ENCODE measurements around the gene OXER1. TPM values are rescaled to one million over a fixed set of nuclear protein-coding genes. Genes with fewer than 3 reads are reported as not detected.

OXER1 gene
- polyA plus RNA-seq, 1 donor (not counting 4 experiments of a cell fraction or from before 2014, with no cell fraction given), result not detected

DNA sequence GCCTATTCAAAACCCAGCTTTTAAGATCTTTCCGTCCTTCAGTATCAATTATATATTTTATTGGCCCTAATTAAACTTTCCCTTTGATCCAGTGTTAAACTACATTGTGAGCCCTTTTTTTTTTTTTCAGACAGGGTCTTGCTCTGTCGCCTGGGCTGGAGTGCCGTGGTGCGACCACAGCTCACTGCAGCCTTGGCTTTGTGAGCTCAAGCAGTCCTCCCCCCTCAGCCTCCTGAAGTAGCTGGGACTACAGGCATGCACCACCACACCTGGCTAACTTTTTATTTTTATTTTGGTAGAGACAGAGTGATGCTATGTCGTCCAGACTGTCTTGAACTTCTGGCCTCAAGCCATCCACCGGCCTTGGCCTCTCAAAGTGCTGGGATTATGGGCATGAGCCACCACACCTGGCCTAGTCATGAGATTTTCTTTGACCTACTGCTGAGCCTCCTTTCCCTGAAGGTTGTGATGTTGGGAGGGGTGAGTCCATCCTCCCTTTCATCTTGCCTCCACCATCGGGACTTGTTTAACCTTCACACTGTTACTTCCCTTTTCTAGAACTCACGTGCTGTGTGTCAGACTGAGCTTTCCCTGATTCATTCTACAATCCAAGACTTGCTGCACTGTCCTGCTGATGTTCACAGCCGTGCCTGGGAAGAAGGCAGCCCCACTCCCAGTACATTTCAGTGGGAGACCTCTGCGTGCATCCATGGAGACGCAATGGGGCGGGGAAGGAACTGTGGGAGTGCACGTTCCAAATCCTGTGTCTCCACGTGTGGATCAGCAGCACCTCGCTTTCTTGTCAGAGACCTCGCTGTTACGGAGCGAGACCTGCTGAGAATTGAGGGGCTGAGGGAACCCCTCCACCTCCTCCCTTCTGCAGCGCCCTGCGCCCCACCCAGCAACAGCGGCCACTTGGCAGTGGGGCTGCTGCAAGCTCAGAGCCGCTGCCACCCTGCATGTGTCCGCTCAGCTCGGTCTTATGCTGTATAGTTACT lies 10.8 kb downstream of the OXER1 start:
- H2AFZ ChIP-seq (ENCODE audit: control insufficient read depth, low read length), result no peak overlapping the region
- FAIRE-seq, result no peak
- H4K20me1 ChIP-seq (ENCODE audit: control insufficient read depth, extremely low read depth, insufficient read depth, low read length), result no peaks in the 10 kb centered on the region
- TF ChIP-seq CTCF (optimal IDR thresholded peaks at IDR 0.05 in 1 of 3, IDR thresholded peaks at IDR 0.05 in 1 of 3, conservative IDR thresholded peaks at IDR 0.05 in 1 of 3; ENCODE audit: extremely low read depth in 1 of 3, insufficient read depth in 2 of 3, low read length in 3 of 3) (no peak), EZH2 (IDR thresholded peaks at IDR 0.05; ENCODE audit: low read length) (no peak)
- H3K79me2 ChIP-seq (ENCODE audit: control insufficient read depth, insufficient read depth, low read length), result no peaks in the 10 kb centered on the region
- H3K4me3 ChIP-seq (ENCODE audit: control insufficient read depth in 2 of 3, extremely low read depth in 1 of 3, insufficient read depth in 2 of 3, low read depth in 1 of 3, low read length in 3 of 3), result no peak overlapping the region
- dilution Hi-C loops (cut with MboI; ENCODE audit: extremely low pct_ligation_motif_present, low sequenced_read_pairs), result no loop called here
- no peaks in the 10 kb centered on the region for H3K9me3 ChIP-seq (ENCODE audit: control insufficient read depth, low read depth, low read length)
- H3K9ac ChIP-seq (ENCODE audit: control insufficient read depth, extremely low read depth, insufficient read depth, low read length), result no peak overlapping the region
- no peak for DNase-seq (ENCODE audit: low read depth, low spot score)
- no peaks in the 10 kb centered on the region for H3K4me1 ChIP-seq (ENCODE audit: control insufficient read depth, extremely low read depth, insufficient read depth, low read length)
- H3K27me3 ChIP-seq (ENCODE audit: control insufficient read depth, extremely low read depth, insufficient read depth, low read length), result no peaks in the 10 kb centered on the region
- H3K9me1 ChIP-seq (ENCODE audit: control insufficient read depth, extremely low read depth, insufficient read depth, low read length), result no peaks in the 10 kb centered on the region
- peaks cover 0 to 2% of the 10 kb centered on the region in 2 experiments for H3K36me3 ChIP-seq (ENCODE audit: control insufficient read depth in 2 of 2, extremely low read depth in 1 of 2, insufficient read depth in 2 of 2, low read length in 2 of 2)
- H3K4me2 ChIP-seq (ENCODE audit: control insufficient read depth, extremely low read depth, insufficient read depth, low read depth, low read length), result no peak overlapping the region
- no peak overlapping the region for H3K27ac ChIP-seq (ENCODE audit: control insufficient read depth, insufficient read depth, low read length)

GRCh38 chr2:42752314-42752713 lies 11.6 kb downstream of the OXER1 start:
- Histone ChIP-seq H2AFZ (ENCODE audit: control insufficient read depth, low read length) (no peak overlapping the region), H3K27ac (ENCODE audit: control insufficient read depth, insufficient read depth, low read length) (no peak overlapping the region), H3K27me3 (ENCODE audit: control insufficient read depth, extremely low read depth, insufficient read depth, low read length) (no peaks in the 10 kb centered on the region), H3K4me1 (ENCODE audit: control insufficient read depth, extremely low read depth, insufficient read depth, low read length) (no peaks in the 10 kb centered on the region), H3K36me3 (ENCODE audit: control insufficient read depth in 2 of 2, extremely low read depth in 1 of 2, insufficient read depth in 2 of 2, low read length in 2 of 2) (peaks cover 0 to 2% of the 10 kb centered on the region in 2 experiments), H4K20me1 (ENCODE audit: control insufficient read depth, extremely low read depth, insufficient read depth, low read length) (no peaks in the 10 kb centered on the region), H3K9ac (ENCODE audit: control insufficient read depth, extremely low read depth, insufficient read depth, low read length) (no peak overlapping the region), H3K4me2 (ENCODE audit: control insufficient read depth, extremely low read depth, insufficient read depth, low read depth, low read length) (no peak overlapping the region), H3K4me3 (ENCODE audit: control insufficient read depth in 2 of 3, extremely low read depth in 1 of 3, insufficient read depth in 2 of 3, low read depth in 1 of 3, low read length in 3 of 3) (no peak overlapping the region), H3K79me2 (ENCODE audit: control insufficient read depth, insufficient read depth, low read length) (no peaks in the 10 kb centered on the region), H3K9me1 (ENCODE audit: control insufficient read depth, extremely low read depth, insufficient read depth, low read length) (no peaks in the 10 kb centered on the region), H3K9me3 (ENCODE audit: control insufficient read depth, low read depth, low read length) (no peaks in the 10 kb centered on the region)
- TF ChIP-seq EZH2 (IDR thresholded peaks at IDR 0.05; ENCODE audit: low read length), result no peak
- TF ChIP-seq CTCF (optimal IDR thresholded peaks at IDR 0.05 in 1 of 3, IDR thresholded peaks at IDR 0.05 in 1 of 3, conservative IDR thresholded peaks at IDR 0.05 in 1 of 3; ENCODE audit: extremely low read depth in 1 of 3, insufficient read depth in 2 of 3, low read length in 3 of 3), result no peak
- FAIRE-seq, result no peak
- no peak for DNase-seq (ENCODE audit: low read depth, low spot score)
- dilution Hi-C loops (cut with MboI; ENCODE audit: extremely low pct_ligation_motif_present, low sequenced_read_pairs), result no loop called here
